ENCODE results near the gene ARHGEF7.

GRCh38 chr13:111255228-111255790, 140.2 kb downstream of the ARHGEF7 start:
- TF ChIP-seq CTCF (IDR thresholded peaks at IDR 0.05; ENCODE audit: insufficient read depth, low read length, poor library complexity, severe bottlenecking) (no peak), EZH2phosphoT487 (conservative IDR thresholded peaks at IDR 0.05; ENCODE audit: low read length) (no peak)

Measured in SU-DHL-6 (cell line).